ENCODE results near the gene DEGS2.

DEGS2 gene

DNA sequence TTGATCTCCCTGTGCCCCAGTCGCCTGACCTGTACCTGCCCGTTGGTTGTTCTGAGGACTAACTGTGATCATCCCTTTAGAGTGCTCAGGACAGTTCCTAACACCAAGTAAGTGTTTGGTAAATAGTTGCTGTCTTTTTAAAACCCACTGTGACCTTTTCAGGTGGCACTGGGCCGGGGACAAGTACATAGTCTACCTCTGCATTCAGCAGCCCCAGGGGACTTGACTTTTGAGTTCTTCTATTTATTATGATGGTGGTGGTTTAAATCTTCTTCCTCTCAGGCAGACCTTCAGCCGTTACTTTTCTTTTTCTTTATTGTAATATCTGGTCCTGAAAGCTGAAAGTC, 55.5 kb downstream of the DEGS2 start:
- DNase-seq (ENCODE audit: extremely low spot score) = no peak
- POLR2A ChIA-PET = interaction anchor here (1.2 kb wide), 1 partner anchor 133 kb away, joined by 3 read pairs; no protein-coding TSS in a partner anchor
- CTCF ChIA-PET = no interaction called here
- TF ChIP-seq FOXA1 (IDR thresholded peaks at IDR 0.05) (no peak), ELF4 (IDR thresholded peaks at IDR 0.05) (no peak), L3MBTL2 (conservative IDR thresholded peaks at IDR 0.05) (no peak), TARDBP (IDR thresholded peaks at IDR 0.05) (no peak), SUZ12 (IDR thresholded peaks at IDR 0.05) (no peak), NFRKB (IDR thresholded peaks at IDR 0.05) (no peak), CTBP1 (IDR thresholded peaks at IDR 0.05; ENCODE audit: borderline replicate concordance) (no peak), BHLHE40 (IDR thresholded peaks at IDR 0.05; ENCODE audit: borderline replicate concordance) (no peak), HDGF (IDR thresholded peaks at IDR 0.05; ENCODE audit: borderline replicate concordance) (no peak)
- TF ChIP-seq, protein P1, sequence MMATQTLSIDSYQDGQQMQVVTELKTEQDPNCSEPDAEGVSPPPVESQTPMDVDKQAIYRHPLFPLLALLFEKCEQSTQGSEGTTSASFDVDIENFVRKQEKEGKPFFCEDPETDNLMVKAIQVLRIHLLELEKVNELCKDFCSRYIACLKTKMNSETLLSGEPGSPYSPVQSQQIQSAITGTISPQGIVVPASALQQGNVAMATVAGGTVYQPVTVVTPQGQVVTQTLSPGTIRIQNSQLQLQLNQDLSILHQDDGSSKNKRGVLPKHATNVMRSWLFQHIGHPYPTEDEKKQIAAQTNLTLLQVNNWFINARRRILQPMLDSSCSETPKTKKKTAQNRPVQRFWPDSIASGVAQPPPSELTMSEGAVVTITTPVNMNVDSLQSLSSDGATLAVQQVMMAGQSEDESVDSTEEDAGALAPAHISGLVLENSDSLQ (IDR thresholded peaks at IDR 0.05) = no peak

DNA sequence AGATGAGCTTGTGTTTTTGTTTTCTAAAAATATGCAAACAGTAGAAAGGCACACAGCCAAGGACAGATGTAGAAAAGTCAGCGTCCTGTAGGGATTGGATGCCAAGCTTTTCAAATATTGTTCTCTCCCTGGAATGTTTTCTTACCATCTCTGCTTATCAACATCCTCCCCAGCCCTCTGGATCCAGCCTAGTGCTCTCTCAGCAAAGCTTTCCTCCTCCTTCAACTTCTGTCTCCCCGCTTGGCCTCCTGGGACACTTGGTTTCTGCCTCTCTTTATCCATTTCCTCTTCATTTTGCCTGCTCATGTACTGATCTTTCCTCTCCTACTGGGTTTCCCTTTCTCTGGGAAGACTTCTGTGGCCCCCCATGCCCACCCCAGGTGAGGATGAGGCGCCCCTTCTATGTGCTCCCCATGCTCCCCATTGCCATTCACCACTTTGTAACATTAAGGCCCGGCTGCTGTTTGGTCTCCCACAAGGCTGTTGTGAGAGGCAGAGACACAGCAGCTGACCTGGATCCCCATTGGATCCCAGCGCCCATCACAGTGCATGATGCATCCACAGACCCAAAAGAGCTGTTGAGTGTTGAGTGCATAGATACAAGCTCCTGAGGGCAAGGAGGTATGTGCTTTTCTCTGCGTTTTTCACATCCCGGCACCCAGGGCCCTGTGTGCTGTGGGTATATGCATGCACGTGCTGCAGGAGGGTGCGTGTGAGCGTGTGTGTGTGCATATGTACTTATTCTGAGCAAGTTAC, 56.0 kb downstream of the DEGS2 start:
- POLR2A ChIA-PET = interaction anchor here (1.2 kb wide), 1 partner anchor 132 kb away, joined by 3 read pairs; no protein-coding TSS in a partner anchor
- CTCF ChIA-PET = interaction anchor here (0.6 kb wide), 1 partner anchor 345 kb away, joined by 3 read pairs; no protein-coding TSS in a partner anchor
- no peak for DNase-seq (ENCODE audit: extremely low spot score)
- TF ChIP-seq NFRKB (IDR thresholded peaks at IDR 0.05) (no peak), SP1 (IDR thresholded peaks at IDR 0.05) (no peak), FOXM1 (IDR thresholded peaks at IDR 0.05; ENCODE audit: borderline replicate concordance) (no peak), SUZ12 (IDR thresholded peaks at IDR 0.05) (no peak), HDGF (IDR thresholded peaks at IDR 0.05; ENCODE audit: borderline replicate concordance) (no peak), ELF4 (IDR thresholded peaks at IDR 0.05) (no peak), FOXA1 (IDR thresholded peaks at IDR 0.05) (no peak)
- TF ChIP-seq, protein P1 (IDR thresholded peaks at IDR 0.05) = no peak

DNA sequence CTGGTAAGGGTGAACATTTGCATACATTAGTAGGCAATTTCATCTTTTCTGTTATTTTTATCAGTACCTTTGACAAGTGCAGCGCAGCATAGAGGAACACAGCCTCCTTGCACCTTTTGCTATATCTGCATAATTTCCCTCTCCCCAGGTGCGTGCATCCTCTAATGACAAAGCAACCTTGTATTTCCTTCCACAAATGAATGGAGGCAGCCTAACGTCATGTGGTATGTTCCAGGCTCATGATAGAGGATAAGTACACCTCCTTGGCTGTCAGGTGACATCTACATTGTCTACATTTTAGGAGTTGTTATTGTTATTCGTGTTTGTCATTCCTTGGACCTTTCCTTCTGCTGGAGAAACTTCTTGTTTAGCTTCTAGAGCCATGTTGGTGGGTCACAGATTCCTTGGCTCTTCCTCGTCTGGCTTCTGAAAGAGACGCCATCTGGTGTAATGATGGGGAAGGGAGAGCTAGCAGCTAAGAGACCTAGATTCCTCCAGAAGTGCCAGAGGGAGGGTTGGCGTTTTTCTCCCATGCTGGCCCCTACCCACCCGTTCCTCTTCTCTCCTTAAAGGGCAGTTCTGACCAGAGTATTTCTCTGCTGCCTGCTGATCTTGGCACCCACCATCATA, 57.2 kb downstream of the DEGS2 start:
- DNase-seq (ENCODE audit: extremely low spot score) = no peak
- ChIA-PET POLR2A (no interaction called here), CTCF (no interaction called here)
- TF ChIP-seq SUZ12 (IDR thresholded peaks at IDR 0.05) (no peak), BHLHE40 (IDR thresholded peaks at IDR 0.05; ENCODE audit: borderline replicate concordance) (no peak), ARNT (IDR thresholded peaks at IDR 0.05) (no peak), HDGF (IDR thresholded peaks at IDR 0.05; ENCODE audit: borderline replicate concordance) (no peak), ZNF384 (IDR thresholded peaks at IDR 0.05) (no peak), LEF1 (IDR thresholded peaks at IDR 0.05; ENCODE audit: borderline replicate concordance) (no peak), TARDBP (IDR thresholded peaks at IDR 0.05) (no peak), NFRKB (IDR thresholded peaks at IDR 0.05) (no peak), L3MBTL2 (conservative IDR thresholded peaks at IDR 0.05) (no peak), CTBP1 (IDR thresholded peaks at IDR 0.05; ENCODE audit: borderline replicate concordance) (no peak), FOXK2 (IDR thresholded peaks at IDR 0.05) (no peak), FOXM1 (IDR thresholded peaks at IDR 0.05; ENCODE audit: borderline replicate concordance) (no peak), SP1 (IDR thresholded peaks at IDR 0.05) (no peak), ELF4 (IDR thresholded peaks at IDR 0.05) (no peak), FOXA1 (IDR thresholded peaks at IDR 0.05) (no peak)
- TF ChIP-seq, protein P1 (IDR thresholded peaks at IDR 0.05) = no peak

DNA sequence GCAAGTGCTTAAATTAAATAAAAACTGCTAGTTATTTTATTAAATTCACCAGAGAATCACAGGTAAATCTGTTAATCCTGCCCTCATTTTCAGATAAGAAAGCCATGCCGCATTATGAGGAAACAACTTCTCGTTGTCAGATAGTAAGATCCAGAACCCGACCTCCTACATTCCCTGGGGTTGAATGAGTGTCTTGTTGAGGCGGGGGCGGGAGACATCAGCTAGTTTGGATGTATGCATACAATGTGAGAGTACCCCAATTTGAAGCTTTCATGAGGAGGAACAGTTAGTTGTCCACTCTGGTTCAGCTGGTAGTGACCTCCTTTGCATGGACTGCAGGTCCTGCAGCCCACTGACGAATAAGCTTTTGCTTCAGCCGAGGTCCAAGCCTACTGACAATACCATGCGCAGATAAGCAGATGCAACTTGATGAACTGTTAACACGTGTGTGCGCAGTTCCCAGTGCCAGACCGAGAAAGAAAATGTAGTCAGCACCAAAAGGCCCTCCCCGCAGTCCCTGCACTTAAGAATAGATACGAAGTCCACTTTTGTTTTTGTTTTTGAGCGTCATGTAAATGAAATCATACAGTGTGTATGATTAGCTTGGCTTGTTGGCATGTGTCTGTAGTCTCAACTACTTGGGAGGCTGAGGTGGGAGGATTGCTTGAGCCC, 59.3 kb downstream of the DEGS2 start:
- POLR2A ChIA-PET = no interaction called here
- TF ChIP-seq FOXM1 (IDR thresholded peaks at IDR 0.05; ENCODE audit: borderline replicate concordance) (no peak), SP1 (IDR thresholded peaks at IDR 0.05) (no peak), FOXA1 (IDR thresholded peaks at IDR 0.05) (no peak), L3MBTL2 (conservative IDR thresholded peaks at IDR 0.05) (no peak), LEF1 (IDR thresholded peaks at IDR 0.05; ENCODE audit: borderline replicate concordance) (no peak), ZNF384 (IDR thresholded peaks at IDR 0.05) (no peak), BHLHE40 (IDR thresholded peaks at IDR 0.05; ENCODE audit: borderline replicate concordance) (no peak), CTBP1 (IDR thresholded peaks at IDR 0.05; ENCODE audit: borderline replicate concordance) (no peak), NFRKB (IDR thresholded peaks at IDR 0.05) (no peak), TARDBP (IDR thresholded peaks at IDR 0.05) (no peak), SUZ12 (IDR thresholded peaks at IDR 0.05) (no peak), ARNT (IDR thresholded peaks at IDR 0.05) (no peak), HDGF (IDR thresholded peaks at IDR 0.05; ENCODE audit: borderline replicate concordance) (no peak), FOXK2 (IDR thresholded peaks at IDR 0.05) (no peak), ELF4 (IDR thresholded peaks at IDR 0.05) (no peak)
- TF ChIP-seq, protein P1 (IDR thresholded peaks at IDR 0.05) = no peak
- CTCF ChIA-PET = no interaction called here
- DNase-seq (ENCODE audit: extremely low spot score) = no peak

DNA sequence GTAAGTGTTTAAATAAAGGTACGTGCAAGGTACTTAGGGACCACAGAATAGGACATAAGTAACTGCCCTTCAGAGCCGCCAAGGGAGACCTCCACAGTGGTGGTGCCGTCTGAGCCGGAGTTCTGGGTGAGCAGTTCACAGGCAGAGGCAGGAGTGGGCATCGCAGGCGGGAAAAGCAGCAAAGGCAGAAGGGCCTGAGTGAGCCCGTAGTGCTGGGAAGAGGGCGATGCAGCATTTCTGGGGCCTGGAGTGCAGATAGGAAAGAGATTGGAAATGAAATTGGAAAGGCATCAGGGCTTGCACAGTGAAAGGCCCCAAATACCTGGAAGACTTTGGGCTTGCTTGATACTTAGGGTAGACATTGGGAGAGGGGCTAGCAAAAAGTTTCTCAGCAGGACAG, 61.3 kb downstream of the DEGS2 start:
- TF ChIP-seq TARDBP (IDR thresholded peaks at IDR 0.05) (no peak), CTBP1 (IDR thresholded peaks at IDR 0.05; ENCODE audit: borderline replicate concordance) (no peak), BHLHE40 (IDR thresholded peaks at IDR 0.05; ENCODE audit: borderline replicate concordance) (no peak), FOXK2 (IDR thresholded peaks at IDR 0.05) (no peak), FOXM1 (IDR thresholded peaks at IDR 0.05; ENCODE audit: borderline replicate concordance) (no peak), ELF4 (IDR thresholded peaks at IDR 0.05) (no peak), L3MBTL2 (conservative IDR thresholded peaks at IDR 0.05) (no peak), ARNT (IDR thresholded peaks at IDR 0.05) (no peak), SUZ12 (IDR thresholded peaks at IDR 0.05) (no peak), SP1 (IDR thresholded peaks at IDR 0.05) (no peak), ZNF384 (IDR thresholded peaks at IDR 0.05) (no peak), LEF1 (IDR thresholded peaks at IDR 0.05; ENCODE audit: borderline replicate concordance) (no peak), HDGF (IDR thresholded peaks at IDR 0.05; ENCODE audit: borderline replicate concordance) (no peak), NFRKB (IDR thresholded peaks at IDR 0.05) (no peak), FOXA1 (IDR thresholded peaks at IDR 0.05) (no peak)
- TF ChIP-seq, protein P1 (IDR thresholded peaks at IDR 0.05) = no peak
- no peak for DNase-seq (ENCODE audit: extremely low spot score)
- CTCF ChIA-PET = no interaction called here
- POLR2A ChIA-PET = no interaction called here

Data from HEK293T (cell line).